Osteocyte (in vitro differentiated cells): ENCODE results near the gene PXK. TPM values are rescaled to one million over a fixed set of nuclear protein-coding genes. Genes with fewer than 3 reads are reported as not detected.
A peak's percentile ranks its signal among the peaks of the same experiment; 100 is the strongest.

Source experiments
- DNase-seq: peaks from one replicate; pipeline ENCODE4 v3.0.0; 2021; ENCODE audit warnings: mixed read lengths; ENCODE audit not compliant: unreplicated experiment; ENCODE audit errors: extremely low spot score
- H3K27ac Mint-ChIP-seq: one replicate; pipeline ENCODE4 v1.8.0; 2021; ENCODE audit warnings: mild to moderate bottlenecking, mixed read lengths; ENCODE audit not compliant: unreplicated experiment
- H3K27me3 Mint-ChIP-seq: one replicate; pipeline ENCODE4 v1.8.0; 2021; ENCODE audit warnings: mixed read lengths; ENCODE audit not compliant: unreplicated experiment
- H3K36me3 Mint-ChIP-seq: one replicate; pipeline ENCODE4 v1.8.0; 2021; ENCODE audit warnings: mixed read lengths; ENCODE audit not compliant: unreplicated experiment
- H3K4me1 Mint-ChIP-seq: one replicate; pipeline ENCODE4 v1.8.0; 2021; ENCODE audit warnings: mixed read lengths; ENCODE audit not compliant: unreplicated experiment
- H3K4me3 Mint-ChIP-seq: one replicate; pipeline ENCODE4 v1.8.0; 2021; ENCODE audit warnings: mild to moderate bottlenecking, moderate library complexity, mixed read lengths; ENCODE audit not compliant: unreplicated experiment
- H3K9me3 Mint-ChIP-seq: one replicate; pipeline ENCODE4 v1.8.0; 2021; ENCODE audit warnings: mixed read lengths; ENCODE audit not compliant: unreplicated experiment
- CTCF ChIP-seq: fragments of 200-600 bp; sonication (generic); IDR thresholded peaks from 2 replicates; pipeline ENCODE4 v1.5.0; 2021; ENCODE audit warnings: antibody characterized with exemption, mild to moderate bottlenecking, moderate library complexity
- total RNA-seq: library from RNA; stranded (reverse); gene quantifications from 2 replicates; pipeline ENCODE4 v1.2.1, GENCODE V29; 2021

Gene PXK
- total RNA-seq, 1 donor from 2014 or later, result 39.1 TPM

GRCh38 chr3:58298190-58298589 is 34.5 kb upstream of the PXK start:
- H3K4me1 Mint-ChIP-seq, result peaks cover 6% of the 10 kb centered on the region
- no peak overlapping the region for H3K4me3 Mint-ChIP-seq
- H3K27ac Mint-ChIP-seq, result no peak overlapping the region
- no peak for TF ChIP-seq CTCF
- no peaks in the 10 kb centered on the region for H3K9me3 Mint-ChIP-seq
- H3K36me3 Mint-ChIP-seq, result no peaks in the 10 kb centered on the region
- H3K27me3 Mint-ChIP-seq, result peaks cover 26% of the 10 kb centered on the region
- DNase-seq, result no peak

GRCh38 chr3:58299075-58299474 is 33.6 kb upstream of the PXK start:
- no peaks in the 10 kb centered on the region for H3K9me3 Mint-ChIP-seq
- H3K27me3 Mint-ChIP-seq, result peaks cover 26% of the 10 kb centered on the region
- no peak for DNase-seq
- no peak overlapping the region for H3K4me3 Mint-ChIP-seq
- no peak for TF ChIP-seq CTCF
- H3K4me1 Mint-ChIP-seq, result peaks cover 6% of the 10 kb centered on the region
- no peaks in the 10 kb centered on the region for H3K36me3 Mint-ChIP-seq
- H3K27ac Mint-ChIP-seq, result no peak overlapping the region

- DNase-seq, result no peak
- Mint-ChIP-seq H3K4me3 (no peak overlapping the region), H3K27me3 (peaks cover 26% of the 10 kb centered on the region), H3K9me3 (no peaks in the 10 kb centered on the region), H3K4me1 (peaks cover 6% of the 10 kb centered on the region), H3K36me3 (no peaks in the 10 kb centered on the region), H3K27ac (no peak overlapping the region)
- peak; percentile 76 for TF ChIP-seq CTCF
Observed at GRCh38 chr3:58299839-58300516, 32.7 kb upstream of the PXK start.

- H3K4me1 Mint-ChIP-seq, result peaks cover 27% of the 10 kb centered on the region
- H3K27me3 Mint-ChIP-seq, result peaks cover 17% of the 10 kb centered on the region
- H3K27ac Mint-ChIP-seq, result peak within 1 kb of the TSS; percentile 100
- peak; percentile 99 for TF ChIP-seq CTCF
- peaks cover 7% of the 10 kb centered on the region for H3K36me3 Mint-ChIP-seq
- peak; percentile 99 for DNase-seq
- no peaks in the 10 kb centered on the region for H3K9me3 Mint-ChIP-seq
- H3K4me3 Mint-ChIP-seq, result peak within 1 kb of the TSS; percentile 97
Observed at GRCh38 chr3:58305882-58306711, 26.6 kb upstream of the PXK start, which contains the start of the genes HTD2 and RPP14. TSS of gene HTD2 (plus strand) at chr3:58306520. CDS start at chr3:58317614, 11,094 bp downstream. TSS of gene RPP14 (plus strand) at chr3:58306245. CDS start at chr3:58310330, 4,085 bp downstream.

- peak overlapping the region; percentile 100 for H3K27ac Mint-ChIP-seq
Observed at GRCh38 chr3:58307639-58308215, 25.0 kb upstream of the PXK start.

More at GRCh38 chr3:58307639-58308215, 25.0 kb upstream of the PXK start:
- DNase-seq, result no peak
- H3K4me3 Mint-ChIP-seq, result peak overlapping the region; percentile 97
- no peaks in the 10 kb centered on the region for H3K9me3 Mint-ChIP-seq
- H3K4me1 Mint-ChIP-seq, result peaks cover 27% of the 10 kb centered on the region
- TF ChIP-seq CTCF, result peak; percentile 67
- H3K27me3 Mint-ChIP-seq, result peaks cover 1% of the 10 kb centered on the region
- peaks cover 14% of the 10 kb centered on the region for H3K36me3 Mint-ChIP-seq
